Liver (tissue), 3 donors: ENCODE results near the gene DPP6.

ENCODE experiments used
- FOXA2 ChIP-seq: IDR thresholded peaks from 2 replicates; pipeline ENCODE4 v1.6.1; 2016; ENCODE audit warnings: antibody characterized with exemption
- GABPA ChIP-seq, 2 donors: IDR thresholded peaks in 1 of 2; conservative IDR thresholded peaks in 1 of 2; 2 replicates each; pipeline ENCODE4 v1.6.1; 2016; ENCODE audit warnings: antibody characterized with exemption in 2 of 2, mild to moderate bottlenecking in 1 of 2, moderate library complexity in 1 of 2
- JUND ChIP-seq, 2 donors: IDR thresholded peaks; 2 replicates each; pipeline ENCODE4 v1.6.1; 2016; ENCODE audit warnings: antibody characterized with exemption in 2 of 2
- RAD21 ChIP-seq, 2 donors: IDR thresholded peaks; 2 replicates each; pipeline ENCODE4 v1.6.1; 2016; ENCODE audit warnings: antibody characterized with exemption in 2 of 2, mild to moderate bottlenecking in 2 of 2
- RXRA ChIP-seq, 2 donors: IDR thresholded peaks; 2 replicates each; pipeline ENCODE4 v1.6.1; 2017 to 2018; ENCODE audit warnings: antibody characterized with exemption in 2 of 2, mild to moderate bottlenecking in 1 of 2
- SP1 ChIP-seq: IDR thresholded peaks from 2 replicates; pipeline ENCODE4 v1.6.1; 2018; ENCODE audit warnings: antibody characterized with exemption, mild to moderate bottlenecking
- YY1 ChIP-seq: IDR thresholded peaks from 2 replicates; pipeline ENCODE4 v1.6.1; 2016; ENCODE audit warnings: antibody characterized with exemption, mild to moderate bottlenecking
- ZBTB33 ChIP-seq: IDR thresholded peaks from 2 replicates; pipeline ENCODE4 v1.6.1; 2016; ENCODE audit warnings: antibody characterized with exemption
- TF ChIP-seq, protein P1 (sequence below): IDR thresholded peaks from 2 replicates; pipeline ENCODE4 v1.6.1; 2016; ENCODE audit warnings: antibody characterized with exemption
- TF ChIP-seq, protein P2 (sequence below): IDR thresholded peaks from 2 replicates; pipeline ENCODE4 v1.6.1; 2016; ENCODE audit warnings: antibody characterized with exemption
- TF ChIP-seq, protein P3 (sequence below): fragments of 150-350 bp; IDR thresholded peaks from 2 replicates; pipeline ENCODE4 v1.5.1; 2017; ENCODE audit warnings: improper control_type of control experiment, low read depth, low read length; ENCODE audit not compliant: missing input control
- TF ChIP-seq, protein P4 (sequence below): IDR thresholded peaks from 2 replicates; pipeline ENCODE4 v1.6.1; 2016; ENCODE audit warnings: antibody characterized with exemption, mild to moderate bottlenecking
- donor health status: healthy.
- donor health status: healthy.

- TF ChIP-seq, protein P1, sequence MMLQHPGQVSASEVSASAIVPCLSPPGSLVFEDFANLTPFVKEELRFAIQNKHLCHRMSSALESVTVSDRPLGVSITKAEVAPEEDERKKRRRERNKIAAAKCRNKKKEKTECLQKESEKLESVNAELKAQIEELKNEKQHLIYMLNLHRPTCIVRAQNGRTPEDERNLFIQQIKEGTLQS = no peak
- TF ChIP-seq JUND (IDR thresholded peaks at IDR 0.05) = no peak
- TF ChIP-seq, protein P2, sequence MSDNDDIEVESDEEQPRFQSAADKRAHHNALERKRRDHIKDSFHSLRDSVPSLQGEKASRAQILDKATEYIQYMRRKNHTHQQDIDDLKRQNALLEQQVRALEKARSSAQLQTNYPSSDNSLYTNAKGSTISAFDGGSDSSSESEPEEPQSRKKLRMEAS = no peak
- TF ChIP-seq, protein P3, sequence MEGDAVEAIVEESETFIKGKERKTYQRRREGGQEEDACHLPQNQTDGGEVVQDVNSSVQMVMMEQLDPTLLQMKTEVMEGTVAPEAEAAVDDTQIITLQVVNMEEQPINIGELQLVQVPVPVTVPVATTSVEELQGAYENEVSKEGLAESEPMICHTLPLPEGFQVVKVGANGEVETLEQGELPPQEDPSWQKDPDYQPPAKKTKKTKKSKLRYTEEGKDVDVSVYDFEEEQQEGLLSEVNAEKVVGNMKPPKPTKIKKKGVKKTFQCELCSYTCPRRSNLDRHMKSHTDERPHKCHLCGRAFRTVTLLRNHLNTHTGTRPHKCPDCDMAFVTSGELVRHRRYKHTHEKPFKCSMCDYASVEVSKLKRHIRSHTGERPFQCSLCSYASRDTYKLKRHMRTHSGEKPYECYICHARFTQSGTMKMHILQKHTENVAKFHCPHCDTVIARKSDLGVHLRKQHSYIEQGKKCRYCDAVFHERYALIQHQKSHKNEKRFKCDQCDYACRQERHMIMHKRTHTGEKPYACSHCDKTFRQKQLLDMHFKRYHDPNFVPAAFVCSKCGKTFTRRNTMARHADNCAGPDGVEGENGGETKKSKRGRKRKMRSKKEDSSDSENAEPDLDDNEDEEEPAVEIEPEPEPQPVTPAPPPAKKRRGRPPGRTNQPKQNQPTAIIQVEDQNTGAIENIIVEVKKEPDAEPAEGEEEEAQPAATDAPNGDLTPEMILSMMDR = no peak
- TF ChIP-seq YY1 = no peak
- TF ChIP-seq GABPA (IDR thresholded peaks at IDR 0.05 in 1 of 2, conservative IDR thresholded peaks at IDR 0.05 in 1 of 2) = no peak
- no peak for TF ChIP-seq ZBTB33
- no peak for TF ChIP-seq RXRA (IDR thresholded peaks at IDR 0.05)
- TF ChIP-seq, protein P4, sequence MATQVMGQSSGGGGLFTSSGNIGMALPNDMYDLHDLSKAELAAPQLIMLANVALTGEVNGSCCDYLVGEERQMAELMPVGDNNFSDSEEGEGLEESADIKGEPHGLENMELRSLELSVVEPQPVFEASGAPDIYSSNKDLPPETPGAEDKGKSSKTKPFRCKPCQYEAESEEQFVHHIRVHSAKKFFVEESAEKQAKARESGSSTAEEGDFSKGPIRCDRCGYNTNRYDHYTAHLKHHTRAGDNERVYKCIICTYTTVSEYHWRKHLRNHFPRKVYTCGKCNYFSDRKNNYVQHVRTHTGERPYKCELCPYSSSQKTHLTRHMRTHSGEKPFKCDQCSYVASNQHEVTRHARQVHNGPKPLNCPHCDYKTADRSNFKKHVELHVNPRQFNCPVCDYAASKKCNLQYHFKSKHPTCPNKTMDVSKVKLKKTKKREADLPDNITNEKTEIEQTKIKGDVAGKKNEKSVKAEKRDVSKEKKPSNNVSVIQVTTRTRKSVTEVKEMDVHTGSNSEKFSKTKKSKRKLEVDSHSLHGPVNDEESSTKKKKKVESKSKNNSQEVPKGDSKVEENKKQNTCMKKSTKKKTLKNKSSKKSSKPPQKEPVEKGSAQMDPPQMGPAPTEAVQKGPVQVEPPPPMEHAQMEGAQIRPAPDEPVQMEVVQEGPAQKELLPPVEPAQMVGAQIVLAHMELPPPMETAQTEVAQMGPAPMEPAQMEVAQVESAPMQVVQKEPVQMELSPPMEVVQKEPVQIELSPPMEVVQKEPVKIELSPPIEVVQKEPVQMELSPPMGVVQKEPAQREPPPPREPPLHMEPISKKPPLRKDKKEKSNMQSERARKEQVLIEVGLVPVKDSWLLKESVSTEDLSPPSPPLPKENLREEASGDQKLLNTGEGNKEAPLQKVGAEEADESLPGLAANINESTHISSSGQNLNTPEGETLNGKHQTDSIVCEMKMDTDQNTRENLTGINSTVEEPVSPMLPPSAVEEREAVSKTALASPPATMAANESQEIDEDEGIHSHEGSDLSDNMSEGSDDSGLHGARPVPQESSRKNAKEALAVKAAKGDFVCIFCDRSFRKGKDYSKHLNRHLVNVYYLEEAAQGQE = no peak
- no peak for TF ChIP-seq RAD21 (IDR thresholded peaks at IDR 0.05)
- no peak for TF ChIP-seq FOXA2
- TF ChIP-seq SP1 = no peak
Measured at GRCh38 chr7:154674191-154674590, 622.0 kb downstream of the DPP6 start.
